Prostate gland (tissue), 2 donors: ENCODE results near the gene STAT5B. TPM values are rescaled to one million over a fixed set of nuclear protein-coding genes. Genes with fewer than 3 reads are reported as not detected.
A peak's percentile ranks its signal among the peaks of the same experiment; 100 is the strongest.

ENCODE experiments used
- DNase-seq: peaks from one replicate; pipeline ENCODE4 v3.0.0-alpha.2; 2019; ENCODE audit warnings: low spot score
- H3K27ac ChIP-seq, 2 donors: fragments of 200-600 bp; sonication (generic); 2 replicates each; pipeline ENCODE4 v1.5.1; 2017 to 2019
- H3K27me3 ChIP-seq: fragments of 200-600 bp; sonication (generic); replicated peaks from 2 replicates; pipeline ENCODE4 v1.5.1; 2019; ENCODE audit not compliant: insufficient read depth
- H3K36me3 ChIP-seq, 2 donors: fragments of 200-600 bp; sonication (generic); 1 replicate in 1 of 2; 2 replicates in 1 of 2; pipeline versions ENCODE4 v1.5.1 to v1.8.1; 2017 to 2019
- H3K4me1 ChIP-seq: fragments of 200-600 bp; sonication (generic); replicated peaks from 2 replicates; pipeline ENCODE4 v1.5.1; 2019
- H3K4me3 ChIP-seq, 2 donors: fragments of 200-600 bp; sonication (generic); 2 replicates each; pipeline ENCODE4 v1.5.1; 2017 to 2019
- H3K9me3 ChIP-seq: fragments of 200-600 bp; sonication (generic); 2 replicates; pipeline ENCODE4 v1.5.1; 2017
- CTCF ChIP-seq, 4 experiments: fragments of 200-600 bp in 2 of 4; fragments of 450-650 bp in 2 of 4; sonication (generic) in 2 of 4; IDR thresholded peaks; 1 replicate in 3 of 4; 2 replicates in 1 of 4; pipeline ENCODE4 v1.5.1; 2016 to 2019; ENCODE audit warnings: antibody characterized with exemption in 4 of 4, mild to moderate bottlenecking in 2 of 4, moderate library complexity in 2 of 4
- POLR2A ChIP-seq: fragments of 450-650 bp; IDR thresholded peaks from one replicate; pipeline ENCODE4 v1.6.1; 2016; ENCODE audit warnings: antibody characterized with exemption, mild to moderate bottlenecking
- POLR2AphosphoS5 ChIP-seq: sonication (generic); formaldehyde crosslinking; IDR thresholded peaks from one replicate; pipeline ENCODE4 v1.6.1; 2017; ENCODE audit warnings: antibody characterized with exemption
- WGBS: methylation state at CpG from one replicate; pipeline ENCODE4 v1.1.5; 2018; 5-methylcytosine and 5-hydroxymethylcytosine counted together
- intact Hi-C: fragments of 100-400 bp; cut with DNase I; formaldehyde crosslinking; loops from one replicate; pipeline ENCODE4 v1.14.2; 2022
- total RNA-seq, 2 donors: library from RNA; depleted of rRNA; stranded (reverse); fragments of >200 nt; gene quantifications; one replicate each; pipeline ENCODE4 v1.1.0, GENCODE V29; 2016

Gene STAT5B
- total RNA-seq, 2 donors from 2014 or later: 58.0 to 83.8 TPM

GRCh38 chr17:42163113-42163512, 113.1 kb downstream of the STAT5B start:
- Histone ChIP-seq H3K27me3 (no peaks in the 10 kb centered on the region), H3K4me1 (no peaks in the 10 kb centered on the region), H3K9me3 (no peaks in the 10 kb centered on the region), H3K36me3 (no peaks in the 10 kb centered on the region), H3K4me3 (no peak overlapping the region), H3K27ac (no peak overlapping the region)
- intact Hi-C loops: no loop called here
- DNase-seq: no peak
- TF ChIP-seq POLR2AphosphoS5: no peak
- no peak for TF ChIP-seq POLR2A
- peak in 1 of 4 experiments; percentile 10 for TF ChIP-seq CTCF (IDR thresholded peaks at IDR 0.05)
- WGBS: 54% methylated on average over 8 of the region's 8 CpGs

DNA sequence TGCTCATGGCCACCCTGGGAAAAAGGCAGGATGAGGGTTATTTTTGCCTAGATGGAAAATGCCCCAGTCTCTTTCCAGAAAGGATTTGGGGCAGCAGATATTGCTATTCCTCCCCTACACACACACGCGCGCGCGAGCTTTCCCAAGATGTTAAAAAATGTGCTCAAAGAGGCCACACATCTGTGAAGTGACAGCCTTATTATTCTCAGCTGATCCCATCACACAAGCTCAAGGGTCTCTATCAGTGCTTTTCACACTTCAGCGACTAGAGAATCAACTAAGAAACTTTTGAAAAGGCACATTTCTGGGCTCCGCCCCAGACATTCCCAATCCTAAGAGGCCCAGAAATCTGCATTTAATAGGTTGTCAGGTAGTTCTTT, 115.7 kb downstream of the STAT5B start:
- no peak overlapping the region for H3K27ac ChIP-seq
- no peak for TF ChIP-seq CTCF (IDR thresholded peaks at IDR 0.05)
- no peak for TF ChIP-seq POLR2A
- no peak for TF ChIP-seq POLR2AphosphoS5
- no peak overlapping the region for H3K4me3 ChIP-seq
- no peaks in the 10 kb centered on the region for H3K36me3 ChIP-seq
- H3K27me3 ChIP-seq: no peaks in the 10 kb centered on the region
- 91% methylated on average over 7 of the region's 7 CpGs for WGBS
- DNase-seq: no peak
- no peaks in the 10 kb centered on the region for H3K4me1 ChIP-seq
- no peaks in the 10 kb centered on the region for H3K9me3 ChIP-seq
- intact Hi-C loops: no loop called here

DNA sequence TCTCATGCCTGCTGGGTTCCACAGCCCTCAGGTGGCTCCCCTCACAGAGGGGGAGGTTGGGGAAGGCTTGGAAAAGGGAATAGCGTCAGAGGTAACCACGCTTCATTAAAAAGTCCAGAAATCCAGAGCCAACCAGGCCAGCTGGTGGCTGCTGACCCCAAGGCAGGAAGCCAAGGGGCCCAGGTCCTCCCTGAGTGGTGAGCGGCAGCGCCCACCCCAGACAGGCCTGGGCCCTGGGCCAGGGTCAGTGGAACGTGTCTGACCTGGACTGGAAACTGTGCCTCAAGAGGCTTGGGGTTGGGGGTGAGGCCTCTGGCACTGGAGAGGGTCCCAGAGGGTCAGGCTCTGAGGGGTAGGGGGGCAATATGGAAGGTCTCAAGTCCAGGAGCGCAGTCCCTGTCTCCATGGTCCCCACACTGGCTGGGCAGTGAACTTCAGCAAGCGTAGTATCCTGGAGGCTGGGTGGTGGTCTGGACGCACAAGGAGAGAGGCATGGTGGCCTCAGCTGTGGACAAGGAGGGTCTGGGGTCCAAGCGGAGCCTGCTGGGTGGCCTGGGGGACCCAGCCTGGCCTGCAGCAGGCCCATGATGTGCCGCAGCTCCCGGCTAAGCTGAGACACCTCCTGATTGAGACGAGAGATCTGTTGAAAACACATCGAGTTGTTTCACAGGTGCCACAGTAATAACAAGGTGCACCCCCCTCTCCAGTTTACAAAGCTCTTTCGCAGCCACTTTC, 116.2 kb downstream of the STAT5B start:
- intact Hi-C loops: no loop called here
- TF ChIP-seq POLR2A (no peak), CTCF (IDR thresholded peaks at IDR 0.05) (no peak), POLR2AphosphoS5 (no peak)
- no peak overlapping the region for H3K27ac ChIP-seq
- H3K4me3 ChIP-seq: no peak overlapping the region
- H3K27me3 ChIP-seq: no peaks in the 10 kb centered on the region
- H3K4me1 ChIP-seq: no peaks in the 10 kb centered on the region
- no peaks in the 10 kb centered on the region for H3K9me3 ChIP-seq
- DNase-seq: no peak
- no peaks in the 10 kb centered on the region for H3K36me3 ChIP-seq
- WGBS: 71% methylated on average over 14 of the region's 14 CpGs

DNA sequence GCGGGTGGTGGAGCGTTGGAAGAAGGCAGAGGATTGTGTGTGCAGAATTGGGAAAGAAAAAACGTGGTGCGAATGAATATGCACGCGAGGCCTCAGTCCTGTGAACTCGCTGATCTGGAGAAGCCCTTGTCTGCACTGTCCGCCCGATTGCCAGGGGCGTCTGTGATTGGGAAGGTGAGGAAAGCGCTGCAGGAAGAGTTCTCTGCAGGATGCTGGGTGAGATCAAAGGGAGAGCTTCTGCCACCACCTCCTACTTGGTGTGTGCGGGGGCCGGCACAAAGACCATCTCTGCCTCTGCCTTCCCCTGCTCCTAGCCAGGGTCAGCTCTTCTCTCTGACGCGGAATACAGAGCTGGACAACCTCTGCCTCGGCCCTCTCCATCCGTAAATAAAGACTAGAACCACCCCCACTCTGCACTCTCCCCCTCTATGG, 120.6 kb downstream of the STAT5B start:
- TF ChIP-seq POLR2AphosphoS5 (no peak), POLR2A (peak; percentile 6), CTCF (IDR thresholded peaks at IDR 0.05) (no peak)
- peaks cover 9% of the 10 kb centered on the region for H3K4me1 ChIP-seq
- no peaks in the 10 kb centered on the region for H3K9me3 ChIP-seq
- H3K36me3 ChIP-seq: no peaks in the 10 kb centered on the region
- no peaks in the 10 kb centered on the region for H3K27me3 ChIP-seq
- 18% methylated on average over 17 of the region's 17 CpGs for WGBS
- intact Hi-C loops: no loop called here
- DNase-seq: no peak
- H3K27ac ChIP-seq: no peak overlapping the region
- peak overlapping the region; percentile 79 to 95 for H3K4me3 ChIP-seq
